ENCODE measurements around the gene CCDC24. TPM values are rescaled to one million over a fixed set of nuclear protein-coding genes. Genes with fewer than 3 reads are reported as not detected.
A peak's percentile ranks its signal among the peaks of the same experiment; 100 is the strongest.

Gene CCDC24
- total and polyA plus RNA-seq, 2 of the 4 experiments (the other 2 are of a cell fraction), result 1.4 to 4.6 TPM

GRCh38 chr1:43969746-43970466 is 21.5 kb upstream of the CCDC24 start, which contains the start of gene DPH2 (continued):
- peak; percentile 79 for TF ChIP-seq USF2 (IDR thresholded peaks at IDR 0.05; ENCODE audit: low read depth, low read length)
- TF ChIP-seq RCOR1 (IDR thresholded peaks at IDR 0.05; ENCODE audit: insufficient replicate concordance, low read length), result no peak

- Histone ChIP-seq H3K14ac (replicated peaks; ENCODE audit: low read depth, low read length) (no peak overlapping the region), H3K23ac (ENCODE audit: low read depth, low read length) (0 out of 2 replicates have a peak overlapping the region, but pooled peaks have one; percentile 13), H3K9me1 (ENCODE audit: insufficient read depth, low read length) (peaks cover 13% of the 10 kb centered on the region), H2BK120ac (ENCODE audit: low read depth, low read length) (no peak overlapping the region), H2BK15ac (ENCODE audit: low read depth, low read length) (no peak overlapping the region), H3K4me1 (ENCODE audit: control insufficient read depth, insufficient read depth, low read length) (0 out of 2 replicates have a peak, but pooled peaks cover 2% of the 10 kb centered on the region), H3K27ac (ENCODE audit: insufficient read depth, low read length) (no peak overlapping the region; the same call in 1 of the 2 replicates), H2BK20ac (ENCODE audit: low read depth, low read length) (no peak overlapping the region), H4K5ac (ENCODE audit: low read depth, low read length) (no peak overlapping the region; the same call in 1 of the 2 replicates), H3K4ac (ENCODE audit: low read depth, low read length) (0 out of 2 replicates have a peak overlapping the region, but pooled peaks have one; percentile 72), H2BK5ac (ENCODE audit: low read depth, low read length, poor library complexity, severe bottlenecking) (no peak overlapping the region), H2AK5ac (ENCODE audit: low read depth, low read length) (peak overlapping the region; percentile 36; the same call in 1 of the 2 replicates), H3K36me3 (ENCODE audit: control insufficient read depth, insufficient read depth, low read length) (peaks cover 11% of the 10 kb centered on the region), H3K9ac (ENCODE audit: low read depth, low read length) (peak overlapping the region; percentile 66), H4K91ac (ENCODE audit: insufficient read depth, low read depth, low read length) (peak overlapping the region; percentile 63; the same call in 1 of the 2 replicates), H2AK9ac (replicated peaks; ENCODE audit: low read depth, low read length, poor library complexity) (peak overlapping the region; percentile 88), H3K4me2 (ENCODE audit: low read depth, low read length) (peak overlapping the region; percentile 81), H4K8ac (ENCODE audit: low read depth in 2 of 2, low read length in 2 of 2) (peak overlapping the region; percentile 15 to 85; a peak in 1 of 4 replicates), H2AFZ (replicated peaks; ENCODE audit: low read length, poor library complexity) (peak overlapping the region; percentile 94), H3K9me3 (ENCODE audit: control insufficient read depth, insufficient read depth, low read length) (no peaks in the 10 kb centered on the region), H3K4me3 (ENCODE audit: insufficient read depth, low read depth, low read length) (peak overlapping the region; percentile 88), H4K20me1 (ENCODE audit: insufficient read depth, low read length) (peaks cover 2% of the 10 kb centered on the region), H3K56ac (ENCODE audit: extremely low read depth, insufficient read depth, low read length) (no peak overlapping the region), H3K18ac (ENCODE audit: low read depth, low read length) (no peak overlapping the region), H3K79me1 (ENCODE audit: low read depth in 1 of 2, low read length in 2 of 2) (peaks cover 12 to 24% of the 10 kb centered on the region in 2 experiments; a peak in 3 of 4 replicates), H3K27me3 (ENCODE audit: control insufficient read depth, insufficient read depth, low read length) (no peaks in the 10 kb centered on the region)
- ATAC-seq (ENCODE audit: low read depth), result no peak
- dilution Hi-C loops (cut with HindIII; ENCODE audit: low sequenced_read_pairs, unreplicated experiment) (no loop called here), intact Hi-C loops (cut with micrococcal nuclease) (loop anchor here (1.0 kb wide), 1 partner anchor 259 kb away; no protein-coding TSS in a partner anchor), in situ Hi-C loops (cut with MboI; ENCODE audit: low sequenced_read_pairs) (loop anchor here (25.0 kb wide), 1 partner anchor 433 kb away; the partner anchor contains the start of gene PTPRF)
- CTCF ChIA-PET, result interaction anchor here (1.0 to 1.4 kb wide), 2 partner anchors 25 to 207 kb away, joined by 3 to 4 read pairs; no protein-coding TSS in a partner anchor
- no TSS peak for BruUV-seq (replicated peaks)
- TF ChIP-seq NFE2L2 (IDR thresholded peaks at IDR 0.05; ENCODE audit: low read depth, low read length), result no peak
- no peak for DNase-seq
- POLR2A ChIA-PET (ENCODE audit: unreplicated experiment), result no interaction called here
- WGBS, 2 experiments (ENCODE audit: extremely low coverage in 2 of 2, insufficient read length in 1 of 2), result no CpG with 5 or more reads among the region's 5 CpGs
Observed at GRCh38 chr1:43970502-43970901, 20.9 kb upstream of the CCDC24 start.
